Effector CD8-positive, alpha-beta T cell (primary cell): ENCODE measurements around the gene TIRAP.

Experiments
- DNase-seq: peaks from one replicate; lab custom pipeline; 2025; lab: John Stamatoyannopoulos, UW

Gene TIRAP

GRCh38 chr11:126341760-126342161, 58.9 kb downstream of the TIRAP start:
- DNase-seq = no peak

GRCh38 chr11:126343051-126343450, 60.2 kb downstream of the TIRAP start:
- no peak for DNase-seq
